OCI-LY3 (cell line): ENCODE results near the gene TCEAL5.

ENCODE experiments used
- EZH2phosphoT487 ChIP-seq: fragments of 200-600 bp; shearing (Covaris generic); IDR thresholded peaks from 2 replicates; pipeline ENCODE4 v1.6.1; 2018; ENCODE audit warnings: antibody characterized with exemption, mixed run types, low read depth
- TF ChIP-seq, protein P1 (sequence below): fragments of 200-600, 300-600 bp; sonication (generic); IDR thresholded peaks from 2 replicates; pipeline ENCODE4 v1.5.1; 2014; ENCODE audit warnings: antibody characterized with exemption, low read length, low read depth

DNA sequence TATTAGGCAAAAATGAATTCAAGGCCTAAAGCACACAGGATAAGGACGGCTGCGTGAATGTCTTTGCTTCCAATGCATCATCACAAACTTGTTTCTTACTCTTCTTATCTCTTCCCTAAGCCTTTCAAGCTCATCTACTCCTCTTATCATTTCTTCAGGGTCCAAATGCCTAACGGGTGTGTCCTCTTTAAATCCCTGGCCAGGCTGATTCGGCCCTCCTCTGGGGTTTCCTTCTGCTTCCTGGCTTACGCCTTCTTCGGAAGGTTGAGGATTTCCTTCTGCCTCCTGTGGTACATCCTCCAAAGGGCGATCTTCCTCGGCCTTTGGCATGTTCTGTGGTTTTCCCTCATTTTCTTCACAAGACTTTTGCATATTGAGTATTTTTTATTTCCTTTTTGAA lies 22.9 kb downstream of the TCEAL5 start:
- TF ChIP-seq, protein P1, sequence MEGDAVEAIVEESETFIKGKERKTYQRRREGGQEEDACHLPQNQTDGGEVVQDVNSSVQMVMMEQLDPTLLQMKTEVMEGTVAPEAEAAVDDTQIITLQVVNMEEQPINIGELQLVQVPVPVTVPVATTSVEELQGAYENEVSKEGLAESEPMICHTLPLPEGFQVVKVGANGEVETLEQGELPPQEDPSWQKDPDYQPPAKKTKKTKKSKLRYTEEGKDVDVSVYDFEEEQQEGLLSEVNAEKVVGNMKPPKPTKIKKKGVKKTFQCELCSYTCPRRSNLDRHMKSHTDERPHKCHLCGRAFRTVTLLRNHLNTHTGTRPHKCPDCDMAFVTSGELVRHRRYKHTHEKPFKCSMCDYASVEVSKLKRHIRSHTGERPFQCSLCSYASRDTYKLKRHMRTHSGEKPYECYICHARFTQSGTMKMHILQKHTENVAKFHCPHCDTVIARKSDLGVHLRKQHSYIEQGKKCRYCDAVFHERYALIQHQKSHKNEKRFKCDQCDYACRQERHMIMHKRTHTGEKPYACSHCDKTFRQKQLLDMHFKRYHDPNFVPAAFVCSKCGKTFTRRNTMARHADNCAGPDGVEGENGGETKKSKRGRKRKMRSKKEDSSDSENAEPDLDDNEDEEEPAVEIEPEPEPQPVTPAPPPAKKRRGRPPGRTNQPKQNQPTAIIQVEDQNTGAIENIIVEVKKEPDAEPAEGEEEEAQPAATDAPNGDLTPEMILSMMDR, result no peak
- no peak for TF ChIP-seq EZH2phosphoT487
